NCI-H128 (cell line): ENCODE measurements around the gene SLCO1A2.

Experiments used
- DNase-seq: peaks from one replicate; lab custom pipeline; 2025; ENCODE audit not compliant: unreplicated experiment; lab: John Stamatoyannopoulos, UW

The SLCO1A2 gene

GRCh38 chr12:21220266-21220665 is 114.5 kb downstream of the SLCO1A2 start:
- DNase-seq = no peak

- no peak for DNase-seq
Measured at GRCh38 chr12:21219206-21219605, 115.5 kb downstream of the SLCO1A2 start.
